Hepatocyte (in vitro differentiated cells): ENCODE results near the gene RPGRIP1L. TPM values are rescaled to one million over a fixed set of nuclear protein-coding genes. Genes with fewer than 3 reads are reported as not detected.

Experiments used
- DNase-seq: peaks from one replicate; pipeline ENCODE4 v3.0.0-alpha.2; 2016; ENCODE audit warnings: low spot score
- H2AFZ ChIP-seq: fragments of 200-600 bp; sonication (generic); 2 replicates; pipeline ENCODE4 v1.6.0; 2016; ENCODE audit warnings: antibody characterized with exemption, mild to moderate bottlenecking
- H3K27ac ChIP-seq: fragments of 200-600 bp; sonication (generic); 2 replicates; pipeline ENCODE4 v1.5.1; 2016; ENCODE audit warnings: mild to moderate bottlenecking
- H3K27me3 ChIP-seq: fragments of 200-600 bp; sonication (generic); 2 replicates; pipeline ENCODE4 v1.6.1; 2016
- H3K36me3 ChIP-seq: fragments of 200-600 bp; sonication (generic); replicated peaks from 2 replicates; pipeline ENCODE4 v1.5.1; 2016; ENCODE audit warnings: low read depth; ENCODE audit not compliant: insufficient read depth
- H3K4me1 ChIP-seq: fragments of 200-600 bp; sonication (generic); 2 replicates; pipeline ENCODE4 v1.5.1; 2016; ENCODE audit warnings: mild to moderate bottlenecking, moderate library complexity; ENCODE audit not compliant: insufficient read depth
- H3K4me2 ChIP-seq: fragments of 200-600 bp; sonication (generic); 2 replicates; pipeline ENCODE4 v1.6.0; 2016
- H3K4me3 ChIP-seq: fragments of 200-600 bp; sonication (generic); 2 replicates; pipeline ENCODE4 v1.5.1; 2016; ENCODE audit warnings: mild to moderate bottlenecking
- H3K79me2 ChIP-seq: fragments of 200-600 bp; sonication (generic); 2 replicates; pipeline ENCODE4 v1.6.0; 2017; ENCODE audit warnings: mild to moderate bottlenecking
- H3K9me2 ChIP-seq: fragments of 200-600 bp; sonication (generic); replicated peaks from 2 replicates; pipeline ENCODE4 v1.6.0; 2017; ENCODE audit warnings: mild to moderate bottlenecking; ENCODE audit not compliant: insufficient read depth
- H3K9me3 ChIP-seq: fragments of 200-600 bp; sonication (generic); 2 replicates; pipeline ENCODE4 v1.5.1; 2016; ENCODE audit warnings: low read depth, mild to moderate bottlenecking
- H4K20me1 ChIP-seq: fragments of 200-600 bp; sonication (generic); 2 replicates; pipeline ENCODE4 v1.6.0; 2016; ENCODE audit warnings: mild to moderate bottlenecking; ENCODE audit not compliant: insufficient read depth, poor library complexity, severe bottlenecking
- EZH2 ChIP-seq: fragments of 200-600 bp; sonication (generic); IDR thresholded peaks from 2 replicates; pipeline ENCODE4 v1.6.1; 2016; ENCODE audit warnings: antibody characterized with exemption, mild to moderate bottlenecking, borderline replicate concordance
- EZH2phosphoT487 ChIP-seq: fragments of 200-600 bp; sonication (generic); IDR thresholded peaks from one replicate; pipeline ENCODE4 v1.6.1; 2018; ENCODE audit warnings: antibody characterized with exemption, mild to moderate bottlenecking, low read depth, moderate library complexity; ENCODE audit not compliant: unreplicated experiment, severe bottlenecking
- WGBS: methylation state at CpG from one replicate; pipeline ENCODE4 v1.1.6; 2016; ENCODE audit warnings: low lambda C conversion rate; ENCODE audit errors: missing lambda C conversion rate; 5-methylcytosine and 5-hydroxymethylcytosine counted together
- polyA plus RNA-seq: library from polyadenylated mRNA; unstranded; fragments of >200 nt; fragmentation: Nextera tagmentation; extraction: Ambion mirVana; gene quantifications from 2 replicates; pipeline ENCODE4 v1.2.1, GENCODE V29; 2016
- total RNA-seq: library from RNA; depleted of rRNA; stranded (reverse); fragments of >200 nt; gene quantifications from 2 replicates; pipeline ENCODE4 v1.2.3, GENCODE V29; 2014
- TF ChIP-seq, protein P1 (sequence below): fragments of 200-600 bp; sonication (generic); IDR thresholded peaks from 2 replicates; pipeline ENCODE4 v1.5.1; 2016; ENCODE audit warnings: antibody characterized with exemption, mild to moderate bottlenecking; ENCODE audit not compliant: poor library complexity

Gene RPGRIP1L
- 6.9 and 9.5 TPM in 2 replicates for total RNA-seq
- 5.8 and 6.5 TPM in 2 replicates for polyA plus RNA-seq

- no peak for TF ChIP-seq EZH2phosphoT487
- TF ChIP-seq, protein P1, sequence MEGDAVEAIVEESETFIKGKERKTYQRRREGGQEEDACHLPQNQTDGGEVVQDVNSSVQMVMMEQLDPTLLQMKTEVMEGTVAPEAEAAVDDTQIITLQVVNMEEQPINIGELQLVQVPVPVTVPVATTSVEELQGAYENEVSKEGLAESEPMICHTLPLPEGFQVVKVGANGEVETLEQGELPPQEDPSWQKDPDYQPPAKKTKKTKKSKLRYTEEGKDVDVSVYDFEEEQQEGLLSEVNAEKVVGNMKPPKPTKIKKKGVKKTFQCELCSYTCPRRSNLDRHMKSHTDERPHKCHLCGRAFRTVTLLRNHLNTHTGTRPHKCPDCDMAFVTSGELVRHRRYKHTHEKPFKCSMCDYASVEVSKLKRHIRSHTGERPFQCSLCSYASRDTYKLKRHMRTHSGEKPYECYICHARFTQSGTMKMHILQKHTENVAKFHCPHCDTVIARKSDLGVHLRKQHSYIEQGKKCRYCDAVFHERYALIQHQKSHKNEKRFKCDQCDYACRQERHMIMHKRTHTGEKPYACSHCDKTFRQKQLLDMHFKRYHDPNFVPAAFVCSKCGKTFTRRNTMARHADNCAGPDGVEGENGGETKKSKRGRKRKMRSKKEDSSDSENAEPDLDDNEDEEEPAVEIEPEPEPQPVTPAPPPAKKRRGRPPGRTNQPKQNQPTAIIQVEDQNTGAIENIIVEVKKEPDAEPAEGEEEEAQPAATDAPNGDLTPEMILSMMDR, result no peak
- TF ChIP-seq EZH2, result no peak
- peak; percentile 98 for DNase-seq
- Histone ChIP-seq H3K27ac (peak within 1 kb of the TSS; percentile 55), H3K4me2 (peak within 1 kb of the TSS; percentile 87), H3K79me2 (peaks cover 53% of the 10 kb centered on the region), H2AFZ (peak within 1 kb of the TSS; percentile 46), H3K4me1 (peaks cover 5% of the 10 kb centered on the region), H4K20me1 (no peaks in the 10 kb centered on the region), H3K9me3 (no peaks in the 10 kb centered on the region), H3K9me2 (no peaks in the 10 kb centered on the region), H3K27me3 (no peaks in the 10 kb centered on the region), H3K36me3 (no peaks in the 10 kb centered on the region), H3K4me3 (peak within 1 kb of the TSS; percentile 40)
- WGBS, result 1% methylated on average over 56 of the region's 57 CpGs
Observed at GRCh38 chr16:53703590-53704444, at the start of gene RPGRIP1L, which contains the start of gene FTO. TSS of gene RPGRIP1L (minus strand) at chr16:53703859. CDS start at chr16:53700723, 3,136 bp downstream. TSS of gene FTO (plus strand) at chr16:53704156.

DNA sequence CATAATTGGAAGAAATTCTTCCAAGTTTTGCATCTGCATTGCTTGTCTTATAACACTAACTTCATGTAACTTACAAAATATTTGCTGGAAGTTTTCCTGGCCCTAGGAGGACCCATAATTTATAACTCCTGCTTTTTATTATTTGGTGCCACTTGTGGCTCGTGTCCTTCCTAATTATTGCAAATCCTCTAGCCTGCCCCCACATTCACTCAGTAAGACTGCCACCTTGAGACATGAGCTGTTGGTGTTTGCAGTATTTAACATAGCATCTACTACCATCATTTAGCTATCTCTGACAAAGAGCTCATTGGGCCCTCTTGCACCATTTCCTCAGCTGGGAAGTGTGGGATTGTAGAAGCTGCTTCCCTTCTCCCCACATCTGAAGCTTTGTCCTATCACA is 49.8 kb upstream of the RPGRIP1L start:
- no peaks in the 10 kb centered on the region for H4K20me1 ChIP-seq
- 64% methylated on average over 1 of the region's 1 CpG for WGBS
- no peak for TF ChIP-seq EZH2phosphoT487
- TF ChIP-seq, protein P1, result no peak
- no peak for TF ChIP-seq EZH2

GRCh38 chr16:53752560-53752959 is 48.9 kb upstream of the RPGRIP1L start:
- H3K9me3 ChIP-seq, result no peaks in the 10 kb centered on the region
- DNase-seq, result no peak
- WGBS, result 87% methylated on average over 1 of the region's 1 CpG
- H3K4me3 ChIP-seq, result no peak overlapping the region
- no peak overlapping the region for H3K27ac ChIP-seq
- no peak overlapping the region for H2AFZ ChIP-seq
- H3K27me3 ChIP-seq, result no peaks in the 10 kb centered on the region
- H4K20me1 ChIP-seq, result no peaks in the 10 kb centered on the region
- peaks cover 27% of the 10 kb centered on the region for H3K4me1 ChIP-seq
- H3K4me2 ChIP-seq, result no peak overlapping the region
- H3K79me2 ChIP-seq, result peaks cover 73% of the 10 kb centered on the region
- TF ChIP-seq EZH2, result no peak
- TF ChIP-seq, protein P1, result no peak
- H3K36me3 ChIP-seq, result no peaks in the 10 kb centered on the region
- no peaks in the 10 kb centered on the region for H3K9me2 ChIP-seq

More for the DNA sequence above, 49.8 kb upstream of the RPGRIP1L start:
- peaks cover 73% of the 10 kb centered on the region for H3K79me2 ChIP-seq
- no peak for DNase-seq
- no peak overlapping the region for H3K27ac ChIP-seq
- no peaks in the 10 kb centered on the region for H3K36me3 ChIP-seq
- no peaks in the 10 kb centered on the region for H3K27me3 ChIP-seq
- no peak overlapping the region for H2AFZ ChIP-seq
- H3K9me3 ChIP-seq, result no peaks in the 10 kb centered on the region
- no peak overlapping the region for H3K4me2 ChIP-seq
- H3K4me3 ChIP-seq, result no peak overlapping the region
- H3K4me1 ChIP-seq, result peaks cover 31% of the 10 kb centered on the region
- no peaks in the 10 kb centered on the region for H3K9me2 ChIP-seq
